Erythroblast (primary cell): Measurements from ENCODE around the gene CTPS2.

ENCODE experiments used
- GATA1 ChIP-seq: IDR thresholded peaks from 2 replicates; pipeline ENCODE4 v1.6.1; 2011; ENCODE audit warnings: low read depth, mild to moderate bottlenecking, control low read depth, low read length, moderate library complexity
- POLR2A ChIP-seq: IDR thresholded peaks from 2 replicates; pipeline ENCODE4 v1.6.1; 2011; ENCODE audit warnings: mild to moderate bottlenecking, low read length

GRCh38 chrX:16739574-16739973, 27.1 kb upstream of the CTPS2 start:
- TF ChIP-seq POLR2A (no peak), GATA1 (no peak)
